Measurements from ENCODE around the gene C22orf31.

DNA sequence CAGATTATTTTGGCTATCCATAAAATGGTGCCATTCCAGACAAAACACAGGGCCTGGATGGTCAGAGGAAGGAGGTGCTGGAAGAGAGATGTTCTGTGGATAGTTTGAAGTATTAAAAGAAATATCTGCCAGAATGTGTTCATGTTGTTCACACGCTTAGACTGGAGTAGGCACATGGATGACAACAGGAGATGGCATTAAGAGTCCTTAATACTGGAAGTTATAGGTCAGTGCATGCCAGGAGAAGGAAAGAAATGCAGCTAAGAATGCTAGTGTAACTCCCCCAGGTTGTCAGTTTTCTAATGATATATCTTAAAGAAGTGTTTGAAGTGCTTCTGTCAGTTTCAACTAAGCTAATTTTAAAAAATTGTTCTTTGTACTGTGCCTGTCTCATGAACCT, 31.4 kb upstream of the C22orf31 start:
- TF ChIP-seq, protein P1, sequence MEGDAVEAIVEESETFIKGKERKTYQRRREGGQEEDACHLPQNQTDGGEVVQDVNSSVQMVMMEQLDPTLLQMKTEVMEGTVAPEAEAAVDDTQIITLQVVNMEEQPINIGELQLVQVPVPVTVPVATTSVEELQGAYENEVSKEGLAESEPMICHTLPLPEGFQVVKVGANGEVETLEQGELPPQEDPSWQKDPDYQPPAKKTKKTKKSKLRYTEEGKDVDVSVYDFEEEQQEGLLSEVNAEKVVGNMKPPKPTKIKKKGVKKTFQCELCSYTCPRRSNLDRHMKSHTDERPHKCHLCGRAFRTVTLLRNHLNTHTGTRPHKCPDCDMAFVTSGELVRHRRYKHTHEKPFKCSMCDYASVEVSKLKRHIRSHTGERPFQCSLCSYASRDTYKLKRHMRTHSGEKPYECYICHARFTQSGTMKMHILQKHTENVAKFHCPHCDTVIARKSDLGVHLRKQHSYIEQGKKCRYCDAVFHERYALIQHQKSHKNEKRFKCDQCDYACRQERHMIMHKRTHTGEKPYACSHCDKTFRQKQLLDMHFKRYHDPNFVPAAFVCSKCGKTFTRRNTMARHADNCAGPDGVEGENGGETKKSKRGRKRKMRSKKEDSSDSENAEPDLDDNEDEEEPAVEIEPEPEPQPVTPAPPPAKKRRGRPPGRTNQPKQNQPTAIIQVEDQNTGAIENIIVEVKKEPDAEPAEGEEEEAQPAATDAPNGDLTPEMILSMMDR (IDR thresholded peaks at IDR 0.05) = no peak
- no peak for TF ChIP-seq POLR2A (IDR thresholded peaks at IDR 0.05)
